ENCODE results near the gene ADGRD1.
"Not testable (repeated sequence)": the region's sequence is repeated elsewhere in the genome, so short reads cannot be mapped to it uniquely, and the experiment has no call there.

ADGRD1 gene

GRCh38 chr12:131119345-131119744 lies 165.6 kb downstream of the ADGRD1 start:
- H2BK120ac ChIP-seq (ENCODE audit: low read depth, low read length); H3K79me1 ChIP-seq (replicated peaks; ENCODE audit: low read length, poor library complexity, severe bottlenecking); H2BK5ac ChIP-seq (ENCODE audit: low read depth, low read length, poor library complexity, severe bottlenecking); H2AFZ ChIP-seq (ENCODE audit: low read depth, low read length); H3K27me3 ChIP-seq (ENCODE audit: control insufficient read depth in 1 of 2, insufficient read depth in 1 of 2, low read length in 2 of 2); H3K4ac ChIP-seq (ENCODE audit: low read depth in 1 of 2, low read length in 2 of 2); H2BK15ac ChIP-seq (ENCODE audit: low read depth, poor library complexity, severe bottlenecking); H3K23ac ChIP-seq (ENCODE audit: low read length in 2 of 2); H3K18ac ChIP-seq (ENCODE audit: low read depth in 1 of 2, low read length in 2 of 2); H3K14ac ChIP-seq (ENCODE audit: low read length in 2 of 2); DNase-seq; H2AK5ac ChIP-seq (ENCODE audit: low read length, severe bottlenecking); H2BK12ac ChIP-seq (ENCODE audit: low read length in 2 of 2); H3K27ac ChIP-seq (ENCODE audit: low read length, poor library complexity, severe bottlenecking); H4K91ac ChIP-seq (ENCODE audit: low read length); H3K9ac ChIP-seq (ENCODE audit: low read length); H3K4me1 ChIP-seq (ENCODE audit: control insufficient read depth, insufficient read depth, low read depth, low read length); H3K4me3 ChIP-seq (ENCODE audit: insufficient read depth in 1 of 2, low read depth in 1 of 2, low read length in 2 of 2); H4K8ac ChIP-seq (ENCODE audit: low read length); H3K4me2 ChIP-seq (ENCODE audit: low read length, poor library complexity, severe bottlenecking); H3K9me3 ChIP-seq (ENCODE audit: control insufficient read depth, low read length); H3K36me3 ChIP-seq (ENCODE audit: control insufficient read depth in 1 of 2, insufficient read depth in 2 of 2, low read depth in 1 of 2, low read length in 2 of 2): not testable (repeated sequence)
- WGBS: 89% methylated on average over 7 of the region's 8 CpGs

GRCh38 chr12:131119936-131120335 lies 166.2 kb downstream of the ADGRD1 start:
- Histone ChIP-seq H3K23ac (ENCODE audit: low read length in 2 of 2) (no peak overlapping the region), H4K8ac (ENCODE audit: low read length) (no peak overlapping the region), H3K36me3 (ENCODE audit: control insufficient read depth in 1 of 2, insufficient read depth in 2 of 2, low read depth in 1 of 2, low read length in 2 of 2) (no peaks in the 10 kb centered on the region), H3K9ac (ENCODE audit: low read length) (no peak overlapping the region), H2BK120ac (ENCODE audit: low read depth, low read length) (no peak overlapping the region), H3K18ac (ENCODE audit: low read depth in 1 of 2, low read length in 2 of 2) (no peak overlapping the region), H2AK5ac (ENCODE audit: low read length, severe bottlenecking) (no peak overlapping the region), H3K4me3 (ENCODE audit: insufficient read depth in 1 of 2, low read depth in 1 of 2, low read length in 2 of 2) (no peak overlapping the region), H3K9me3 (ENCODE audit: control insufficient read depth, low read length) (no peaks in the 10 kb centered on the region), H3K4me1 (ENCODE audit: control insufficient read depth, insufficient read depth, low read depth, low read length) (peaks cover 2% of the 10 kb centered on the region), H3K27me3 (ENCODE audit: control insufficient read depth in 1 of 2, insufficient read depth in 1 of 2, low read length in 2 of 2) (no peaks in the 10 kb centered on the region), H2BK12ac (ENCODE audit: low read length in 2 of 2) (no peak overlapping the region), H2AFZ (ENCODE audit: low read depth, low read length) (no peak overlapping the region), H2BK5ac (ENCODE audit: low read depth, low read length, poor library complexity, severe bottlenecking) (no peak overlapping the region), H3K14ac (ENCODE audit: low read length in 2 of 2) (no peak overlapping the region), H3K4ac (ENCODE audit: low read depth in 1 of 2, low read length in 2 of 2) (no peak overlapping the region), H3K79me1 (replicated peaks; ENCODE audit: low read length, poor library complexity, severe bottlenecking) (no peaks in the 10 kb centered on the region), H3K4me2 (ENCODE audit: low read length, poor library complexity, severe bottlenecking) (no peak overlapping the region), H3K27ac (ENCODE audit: low read length, poor library complexity, severe bottlenecking) (no peak overlapping the region), H4K91ac (ENCODE audit: low read length) (no peak overlapping the region), H2BK15ac (ENCODE audit: low read depth, poor library complexity, severe bottlenecking) (no peak overlapping the region)
- WGBS: 90% methylated on average over 8 of the region's 8 CpGs
- DNase-seq: no peak

GRCh38 chr12:131120831-131121271 lies 167.1 kb downstream of the ADGRD1 start:
- H3K27ac ChIP-seq (ENCODE audit: low read length, poor library complexity, severe bottlenecking): no peak overlapping the region
- H3K18ac ChIP-seq (ENCODE audit: low read depth in 1 of 2, low read length in 2 of 2): no peak overlapping the region
- no peak overlapping the region for H2BK5ac ChIP-seq (ENCODE audit: low read depth, low read length, poor library complexity, severe bottlenecking)
- H3K9me3 ChIP-seq (ENCODE audit: control insufficient read depth, low read length): no peaks in the 10 kb centered on the region
- H3K4ac ChIP-seq (ENCODE audit: low read depth in 1 of 2, low read length in 2 of 2): no peak overlapping the region
- WGBS: 74% methylated on average over 25 of the region's 25 CpGs
- no peak for DNase-seq
- no peak overlapping the region for H3K4me2 ChIP-seq (ENCODE audit: low read length, poor library complexity, severe bottlenecking)
- no peak overlapping the region for H2AK5ac ChIP-seq (ENCODE audit: low read length, severe bottlenecking)
- no peaks in the 10 kb centered on the region for H3K36me3 ChIP-seq (ENCODE audit: control insufficient read depth in 1 of 2, insufficient read depth in 2 of 2, low read depth in 1 of 2, low read length in 2 of 2)
- no peak overlapping the region for H2BK15ac ChIP-seq (ENCODE audit: low read depth, poor library complexity, severe bottlenecking)
- H2BK12ac ChIP-seq (ENCODE audit: low read length in 2 of 2): no peak overlapping the region
- no peak overlapping the region for H3K14ac ChIP-seq (ENCODE audit: low read length in 2 of 2)
- no peaks in the 10 kb centered on the region for H3K27me3 ChIP-seq (ENCODE audit: control insufficient read depth in 1 of 2, insufficient read depth in 1 of 2, low read length in 2 of 2)
- H3K9ac ChIP-seq (ENCODE audit: low read length): no peak overlapping the region
- H2BK120ac ChIP-seq (ENCODE audit: low read depth, low read length): no peak overlapping the region
- no peaks in the 10 kb centered on the region for H3K4me1 ChIP-seq (ENCODE audit: control insufficient read depth, insufficient read depth, low read depth, low read length)
- no peak overlapping the region for H4K8ac ChIP-seq (ENCODE audit: low read length)
- H4K91ac ChIP-seq (ENCODE audit: low read length): no peak overlapping the region
- H2AFZ ChIP-seq (ENCODE audit: low read depth, low read length): no peak overlapping the region
- H3K4me3 ChIP-seq (ENCODE audit: insufficient read depth in 1 of 2, low read depth in 1 of 2, low read length in 2 of 2): no peak overlapping the region
- no peak overlapping the region for H3K23ac ChIP-seq (ENCODE audit: low read length in 2 of 2)
- no peaks in the 10 kb centered on the region for H3K79me1 ChIP-seq (replicated peaks; ENCODE audit: low read length, poor library complexity, severe bottlenecking)

GRCh38 chr12:131121705-131122405 lies 168.1 kb downstream of the ADGRD1 start:
- H2BK120ac ChIP-seq (ENCODE audit: low read depth, low read length): no peak overlapping the region
- WGBS: 87% methylated on average over 30 of the region's 30 CpGs
- H3K4me2 ChIP-seq (ENCODE audit: low read length, poor library complexity, severe bottlenecking): no peak overlapping the region

More at GRCh38 chr12:131121705-131122405, 168.1 kb downstream of the ADGRD1 start:
- no peak overlapping the region for H3K18ac ChIP-seq (ENCODE audit: low read depth in 1 of 2, low read length in 2 of 2)
- H3K4me3 ChIP-seq (ENCODE audit: insufficient read depth in 1 of 2, low read depth in 1 of 2, low read length in 2 of 2): no peak overlapping the region
- H3K27me3 ChIP-seq (ENCODE audit: control insufficient read depth in 1 of 2, insufficient read depth in 1 of 2, low read length in 2 of 2): no peaks in the 10 kb centered on the region
- H3K79me1 ChIP-seq (replicated peaks; ENCODE audit: low read length, poor library complexity, severe bottlenecking): no peaks in the 10 kb centered on the region
- DNase-seq: no peak
- H4K91ac ChIP-seq (ENCODE audit: low read length): no peak overlapping the region
- no peaks in the 10 kb centered on the region for H3K36me3 ChIP-seq (ENCODE audit: control insufficient read depth in 1 of 2, insufficient read depth in 2 of 2, low read depth in 1 of 2, low read length in 2 of 2)
- no peak overlapping the region for H2AK5ac ChIP-seq (ENCODE audit: low read length, severe bottlenecking)
- H2BK12ac ChIP-seq (ENCODE audit: low read length in 2 of 2): no peak overlapping the region
- H2AFZ ChIP-seq (ENCODE audit: low read depth, low read length): no peak overlapping the region
- no peak overlapping the region for H2BK5ac ChIP-seq (ENCODE audit: low read depth, low read length, poor library complexity, severe bottlenecking)
- H3K14ac ChIP-seq (ENCODE audit: low read length in 2 of 2): no peak overlapping the region
- no peak overlapping the region for H2BK15ac ChIP-seq (ENCODE audit: low read depth, poor library complexity, severe bottlenecking)
- no peaks in the 10 kb centered on the region for H3K9me3 ChIP-seq (ENCODE audit: control insufficient read depth, low read length)
- no peak overlapping the region for H4K8ac ChIP-seq (ENCODE audit: low read length)
- H3K23ac ChIP-seq (ENCODE audit: low read length in 2 of 2): no peak overlapping the region
- H3K4ac ChIP-seq (ENCODE audit: low read depth in 1 of 2, low read length in 2 of 2): no peak overlapping the region
- no peak overlapping the region for H3K27ac ChIP-seq (ENCODE audit: low read length, poor library complexity, severe bottlenecking)
- H3K9ac ChIP-seq (ENCODE audit: low read length): no peak overlapping the region
- H3K4me1 ChIP-seq (ENCODE audit: control insufficient read depth, insufficient read depth, low read depth, low read length): no peaks in the 10 kb centered on the region
